ENCODE data around the gene TRPM3.

The TRPM3 gene

GRCh38 chr9:70880535-70880934, 240.9 kb downstream of the TRPM3 start:
- DNase-seq, result no peak

GRCh38 chr9:70878576-70878975, 242.8 kb downstream of the TRPM3 start:
- DNase-seq, result no peak

GRCh38 chr9:70874451-70874850, 247.0 kb downstream of the TRPM3 start:
- peak; percentile 7 for DNase-seq

- DNase-seq, result no peak
Measured at GRCh38 chr9:70873506-70873905, 247.9 kb downstream of the TRPM3 start.

GRCh38 chr9:70868661-70869652, 252.5 kb downstream of the TRPM3 start:
- DNase-seq, result no peak

- no peak for DNase-seq
Measured at GRCh38 chr9:70868041-70868440, 253.4 kb downstream of the TRPM3 start.

- DNase-seq, result no peak
Measured at GRCh38 chr9:70865471-70865870, 255.9 kb downstream of the TRPM3 start.

- DNase-seq, result no peak
Measured at GRCh38 chr9:70861797-70862196, 259.6 kb downstream of the TRPM3 start.

GRCh38 chr9:70861376-70861775, 260.0 kb downstream of the TRPM3 start:
- DNase-seq, result no peak

GRCh38 chr9:70859694-70860093, 261.7 kb downstream of the TRPM3 start:
- no peak for DNase-seq

GRCh38 chr9:70856411-70856810, 265.0 kb downstream of the TRPM3 start:
- DNase-seq, result no peak

- no peak for DNase-seq
Measured at GRCh38 chr9:70852711-70853240, 268.6 kb downstream of the TRPM3 start.

GRCh38 chr9:70840266-70840665, 281.2 kb downstream of the TRPM3 start:
- DNase-seq, result no peak

GRCh38 chr9:70835323-70835722, 286.1 kb downstream of the TRPM3 start:
- DNase-seq, result no peak

GRCh38 chr9:70832492-70832891, 288.9 kb downstream of the TRPM3 start:
- DNase-seq, result peak; percentile 24

GRCh38 chr9:70830618-70831017, 290.8 kb downstream of the TRPM3 start:
- no peak for DNase-seq

- DNase-seq, result no peak
Measured at GRCh38 chr9:70829591-70830265, 291.7 kb downstream of the TRPM3 start.

- DNase-seq, result no peak
Measured at GRCh38 chr9:70826562-70826961, 294.9 kb downstream of the TRPM3 start.

GRCh38 chr9:70823284-70823683, 298.1 kb downstream of the TRPM3 start:
- no peak for DNase-seq

- DNase-seq, result no peak
Measured at GRCh38 chr9:70817311-70817710, 304.1 kb downstream of the TRPM3 start.

- no peak for DNase-seq
Measured at GRCh38 chr9:70816891-70817290, 304.5 kb downstream of the TRPM3 start.

GRCh38 chr9:70816316-70816715, 305.1 kb downstream of the TRPM3 start:
- no peak for DNase-seq

- DNase-seq, result no peak
Measured at GRCh38 chr9:70814597-70814996, 306.8 kb downstream of the TRPM3 start.

GRCh38 chr9:70813141-70813540, 308.3 kb downstream of the TRPM3 start:
- DNase-seq, result no peak

Data from fibroblast of skin of right biceps (primary cell).